Brain microvascular endothelial cell (primary cell): ENCODE data around the gene CDR2L.

Source experiments
- DNase-seq: peaks from one replicate; pipeline ENCODE4 v3.0.0-alpha.2; 2020
- H3K27ac ChIP-seq: fragments of 250-450 bp; sonication (Bioruptor Pico); 2 replicates; pipeline ENCODE4 v1.5.1; 2020; ENCODE audit warnings: mild to moderate bottlenecking, moderate library complexity
- H3K27me3 ChIP-seq: fragments of 250-450 bp; sonication (Bioruptor Pico); replicated peaks from 2 replicates; pipeline ENCODE4 v1.5.1; 2020; ENCODE audit warnings: mild to moderate bottlenecking
- H3K36me3 ChIP-seq: fragments of 250-450 bp; sonication (Bioruptor Pico); replicated peaks from 2 replicates; pipeline ENCODE4 v1.5.1; 2020; ENCODE audit warnings: mild to moderate bottlenecking
- H3K4me3 ChIP-seq: 2 replicates; pipeline ENCODE4 v1.5.1; 2011; ENCODE audit warnings: low read depth, mild to moderate bottlenecking, control low read depth, low read length, moderate library complexity
- CTCF ChIP-seq: IDR thresholded peaks from 2 replicates; pipeline ENCODE4 v1.5.1; 2011; ENCODE audit warnings: low read depth, mild to moderate bottlenecking, moderate library complexity, low read length, control low read depth, inconsistent platforms; ENCODE audit errors: missing control alignments
- in situ Hi-C: cut with HindIII; loops from 2 replicates; pipeline ENCODE4 v1.10.0; 2017; ENCODE audit warnings: low sequenced_read_pairs, low pct_ligation_motif_present

Gene CDR2L

GRCh38 chr17:75046407-75047289 lies 59.2 kb downstream of the CDR2L start, which contains the start of the genes ATP5PD and KCTD2:
TSS of gene ATP5PD (minus strand) at chr17:75046969. CDS start at chr17:75042650, 4,319 bp downstream.
TSS of gene KCTD2 (plus strand) at chr17:75047225. CDS start at chr17:75047251, 26 bp downstream.
- DNase-seq: peak; percentile 95
- peak within 1 kb of the TSS; percentile 97 for H3K4me3 ChIP-seq
- no peaks in the 10 kb centered on the region for H3K27me3 ChIP-seq
- peak within 1 kb of the TSS; percentile 84 for H3K27ac ChIP-seq
- H3K36me3 ChIP-seq: peaks cover 10% of the 10 kb centered on the region
- in situ Hi-C loops: no loop called here
- no peak for TF ChIP-seq CTCF

- no peak for DNase-seq
- Histone ChIP-seq H3K27me3 (no peaks in the 10 kb centered on the region), H3K36me3 (peaks cover 3% of the 10 kb centered on the region), H3K4me3 (peak overlapping the region; percentile 97), H3K27ac (no peak overlapping the region)
- in situ Hi-C loops: no loop called here
- TF ChIP-seq CTCF: no peak
Measured at GRCh38 chr17:75047398-75048098, 60.1 kb downstream of the CDR2L start.

- in situ Hi-C loops: no loop called here
- no peak for DNase-seq
- H3K27ac ChIP-seq: no peak overlapping the region
- H3K36me3 ChIP-seq: peaks cover 3% of the 10 kb centered on the region
- no peak for TF ChIP-seq CTCF
- no peaks in the 10 kb centered on the region for H3K27me3 ChIP-seq
- H3K4me3 ChIP-seq: peak overlapping the region; percentile 97
Measured at GRCh38 chr17:75048249-75048878, 60.9 kb downstream of the CDR2L start.

GRCh38 chr17:75049057-75049456 lies 61.6 kb downstream of the CDR2L start:
- peaks cover 6% of the 10 kb centered on the region for H3K36me3 ChIP-seq
- H3K27ac ChIP-seq: no peak overlapping the region
- no peaks in the 10 kb centered on the region for H3K27me3 ChIP-seq
- TF ChIP-seq CTCF: no peak
- DNase-seq: no peak
- in situ Hi-C loops: no loop called here
- H3K4me3 ChIP-seq: no peak overlapping the region

DNA sequence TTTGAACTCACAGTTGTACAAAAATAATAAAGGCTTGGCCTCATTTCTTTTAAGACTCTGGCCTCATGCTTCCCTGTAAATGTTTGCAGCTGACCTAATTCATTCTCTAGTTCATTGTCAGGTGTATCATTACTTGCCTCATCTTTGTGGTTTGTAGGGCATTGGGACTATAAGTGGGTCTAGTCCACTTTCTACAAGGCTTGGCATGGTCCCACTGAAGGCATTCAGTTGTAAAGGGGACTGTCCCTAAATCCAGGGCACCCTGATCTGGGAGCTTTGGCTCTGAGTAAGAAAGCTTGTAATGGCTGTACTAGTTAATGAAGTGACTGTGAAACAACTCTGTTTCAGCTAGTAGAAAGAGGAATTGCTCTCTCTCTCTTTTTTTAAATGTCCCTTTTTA lies 62.3 kb downstream of the CDR2L start:
- H3K27me3 ChIP-seq: no peaks in the 10 kb centered on the region
- in situ Hi-C loops: no loop called here
- DNase-seq: no peak
- no peak overlapping the region for H3K4me3 ChIP-seq
- H3K36me3 ChIP-seq: peaks cover 12% of the 10 kb centered on the region
- H3K27ac ChIP-seq: no peak overlapping the region
- TF ChIP-seq CTCF: no peak
